SU-DHL-6 (cell line): Measurements from ENCODE around the gene SLC12A7.

ENCODE experiments used
- CTCF ChIP-seq: fragments of 200-600 bp; sonication (generic); IDR thresholded peaks from one replicate; pipeline ENCODE4 v1.5.1; 2017; ENCODE audit warnings: antibody characterized with exemption, mild to moderate bottlenecking, low read length, moderate library complexity; ENCODE audit not compliant: insufficient read depth, poor library complexity, severe bottlenecking
- EZH2phosphoT487 ChIP-seq: fragments of 200-600 bp; sonication (generic), shearing (Covaris generic); conservative IDR thresholded peaks from 2 replicates; pipeline ENCODE4 v1.6.1; 2018; ENCODE audit warnings: mild to moderate bottlenecking, antibody characterized with exemption, low read length, moderate library complexity, mixed read lengths

- no peak for TF ChIP-seq CTCF
- TF ChIP-seq EZH2phosphoT487 = no peak
Observed at GRCh38 chr5:1121044-1121443, 9.2 kb upstream of the SLC12A7 start.
